OCI-LY7 (cell line): ENCODE measurements around the gene TMEM196. TPM values are rescaled to one million over a fixed set of nuclear protein-coding genes. Genes with fewer than 3 reads are reported as not detected.

Experiments used
- BruUV-seq: library from RNA; stranded (reverse); fragments of 400-500 nt; replicated peaks from 2 replicates; lab custom pipeline; 2021; lab: Mats Ljungman, UMichigan
- CTCF ChIA-PET: fragments of 300-600 bp; sonication (Branson Sonifier 250); formaldehyde crosslinking; loops from one replicate; lab custom pipeline; 2022; ENCODE audit warnings: antibody characterized with exemption; ENCODE audit not compliant: unreplicated experiment; lab: Charles Lee
- POLR2A ChIA-PET: fragments of 300-600 bp; sonication (Branson Sonifier 250); formaldehyde crosslinking; loops from one replicate; lab custom pipeline; 2022; ENCODE audit warnings: antibody characterized with exemption; lab: Charles Lee
- DNase-seq: peaks from one replicate; pipeline ENCODE4 v3.0.0-alpha.2; 2015; ENCODE audit warnings: low spot score
- H2AFZ ChIP-seq: fragments of 200-600 bp; sonication (generic), shearing (Covaris generic); 2 replicates; pipeline ENCODE4 v1.6.1; 2014; ENCODE audit warnings: mild to moderate bottlenecking, antibody characterized with exemption, low read length, moderate library complexity
- H3K27ac ChIP-seq: fragments of 200-600 bp; sonication (generic); 2 replicates; pipeline ENCODE4 v1.5.1; 2014; ENCODE audit warnings: mixed run types, low read depth, mild to moderate bottlenecking, moderate library complexity, low read length, inconsistent platforms; ENCODE audit not compliant: poor library complexity, severe bottlenecking
- H3K36me3 ChIP-seq: fragments of 200-600 bp; sonication (generic); 2 replicates; pipeline ENCODE4 v1.6.1; 2014; ENCODE audit warnings: mild to moderate bottlenecking, antibody characterized with exemption, low read length, moderate library complexity, mixed read lengths; ENCODE audit not compliant: insufficient read depth
- H3K4me1 ChIP-seq: fragments of 200-600 bp; sonication (generic); 2 replicates; pipeline ENCODE4 v1.5.1; 2014; ENCODE audit warnings: mild to moderate bottlenecking, low read length; ENCODE audit not compliant: insufficient read depth, poor library complexity, severe bottlenecking
- H3K4me2 ChIP-seq: fragments of 200-600 bp; sonication (generic); 2 replicates; pipeline ENCODE4 v1.6.1; 2014; ENCODE audit warnings: mild to moderate bottlenecking, low read length
- H3K4me3 ChIP-seq: fragments of 200-600 bp; sonication (generic); 2 replicates; pipeline ENCODE4 v1.5.1; 2014; ENCODE audit warnings: mild to moderate bottlenecking, low read depth, low read length; ENCODE audit not compliant: poor library complexity, severe bottlenecking
- H3K79me2 ChIP-seq: fragments of 200-600 bp; sonication (generic); 2 replicates; pipeline ENCODE4 v1.6.1; 2016; ENCODE audit warnings: low read depth, mild to moderate bottlenecking, low read length, moderate library complexity, mixed read lengths; ENCODE audit not compliant: insufficient read depth
- H3K9me2 ChIP-seq: fragments of 200-600 bp; sonication (generic); 2 replicates; pipeline ENCODE4 v1.6.1; 2016; ENCODE audit warnings: mild to moderate bottlenecking, low read length, mixed read lengths; ENCODE audit not compliant: insufficient read depth
- H3K9me3 ChIP-seq: fragments of 200-600 bp; sonication (generic); 2 replicates; pipeline ENCODE4 v1.6.1; 2014; ENCODE audit warnings: mild to moderate bottlenecking, mixed run types, low read length, mixed read lengths
- H4K20me1 ChIP-seq: fragments of 200-600 bp; sonication (generic); 2 replicates; pipeline ENCODE4 v1.6.1; 2014; ENCODE audit warnings: mild to moderate bottlenecking, antibody characterized with exemption, low read length, moderate library complexity, mixed read lengths; ENCODE audit not compliant: insufficient read depth
- EZH2phosphoT487 ChIP-seq: fragments of 200-600 bp; sonication (generic); IDR thresholded peaks from 2 replicates; pipeline ENCODE4 v1.6.1; 2018; ENCODE audit warnings: low read depth, borderline replicate concordance, mild to moderate bottlenecking, mixed run types, antibody characterized with exemption, low read length, moderate library complexity, mixed read lengths
- intact Hi-C: fragments of 100-400 bp; cut with micrococcal nuclease; formaldehyde crosslinking; loops from one replicate; pipeline ENCODE4 v1.10.0; 2022; ENCODE audit not compliant: unreplicated experiment
- total RNA-seq, 2 experiments: library from RNA; depleted of rRNA in 1 of 2; stranded (reverse); fragments of >200 nt in 1 of 2; shearing (Covaris generic) in 1 of 2; gene quantifications; 2 replicates each; pipeline ENCODE4 v1.2.3, GENCODE V29; 2014 to 2022
- TF ChIP-seq, protein P1 (sequence below): fragments of 200-600 bp; sonication (generic); conservative IDR thresholded peaks from 2 replicates; pipeline ENCODE4 v1.5.1; 2014; ENCODE audit warnings: mild to moderate bottlenecking, antibody characterized with exemption, low read length, moderate library complexity, mixed read lengths

Gene TMEM196
- total RNA-seq, 2 experiments from 2014 or later, result not detected

DNA sequence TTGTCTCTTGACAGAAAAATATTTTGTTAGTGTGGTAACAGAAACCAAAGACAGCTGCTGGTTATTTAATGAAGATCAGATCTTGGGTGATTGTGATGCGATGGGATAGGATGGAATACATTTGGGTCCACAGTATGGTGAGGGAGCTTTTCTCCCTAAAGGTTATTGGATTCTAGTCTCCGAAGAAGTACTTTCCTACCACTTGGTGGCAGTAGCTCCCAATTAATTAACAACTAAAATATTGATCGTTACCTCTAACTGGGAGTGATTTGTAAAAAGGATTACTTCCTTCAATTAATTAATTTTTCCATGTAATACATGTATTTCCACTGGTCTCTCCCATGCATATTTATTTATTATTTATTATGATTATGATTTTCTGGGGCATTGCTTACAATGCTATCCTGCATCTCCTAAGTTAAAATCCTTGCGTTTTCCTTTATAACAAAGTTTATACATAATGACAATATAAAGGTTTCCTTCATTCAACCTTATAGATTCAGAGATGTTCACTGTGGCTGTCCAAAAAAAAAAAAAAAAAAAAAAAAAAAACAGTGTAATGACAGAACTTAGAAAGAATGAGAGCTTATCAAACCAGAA is 25.6 kb downstream of the TMEM196 start:
- H4K20me1 ChIP-seq, result no peaks in the 10 kb centered on the region
- H3K4me3 ChIP-seq, result no peak overlapping the region
- no peaks in the 10 kb centered on the region for H3K4me1 ChIP-seq
- H3K27ac ChIP-seq, result no peak overlapping the region
- no peak overlapping the region for H3K4me2 ChIP-seq
- peak; percentile 34 for DNase-seq
- ChIA-PET POLR2A (interaction anchor here (0.6 to 0.7 kb wide), 2 partner anchors 100 to 162 kb away, joined by 3 read pairs; no protein-coding TSS in a partner anchor), CTCF (interaction anchor here (0.6 kb wide), 1 partner anchor 34 kb away, joined by 3 read pairs; no protein-coding TSS in a partner anchor)
- H3K79me2 ChIP-seq, result no peaks in the 10 kb centered on the region
- no TSS peak for BruUV-seq
- H3K9me3 ChIP-seq, result no peaks in the 10 kb centered on the region
- no peak overlapping the region for H2AFZ ChIP-seq
- intact Hi-C loops, result loop anchor here (10.0 kb wide), 1 partner anchor 697 kb away; no protein-coding TSS in a partner anchor
- H3K36me3 ChIP-seq, result no peaks in the 10 kb centered on the region
- TF ChIP-seq EZH2phosphoT487, result no peak
- TF ChIP-seq, protein P1, sequence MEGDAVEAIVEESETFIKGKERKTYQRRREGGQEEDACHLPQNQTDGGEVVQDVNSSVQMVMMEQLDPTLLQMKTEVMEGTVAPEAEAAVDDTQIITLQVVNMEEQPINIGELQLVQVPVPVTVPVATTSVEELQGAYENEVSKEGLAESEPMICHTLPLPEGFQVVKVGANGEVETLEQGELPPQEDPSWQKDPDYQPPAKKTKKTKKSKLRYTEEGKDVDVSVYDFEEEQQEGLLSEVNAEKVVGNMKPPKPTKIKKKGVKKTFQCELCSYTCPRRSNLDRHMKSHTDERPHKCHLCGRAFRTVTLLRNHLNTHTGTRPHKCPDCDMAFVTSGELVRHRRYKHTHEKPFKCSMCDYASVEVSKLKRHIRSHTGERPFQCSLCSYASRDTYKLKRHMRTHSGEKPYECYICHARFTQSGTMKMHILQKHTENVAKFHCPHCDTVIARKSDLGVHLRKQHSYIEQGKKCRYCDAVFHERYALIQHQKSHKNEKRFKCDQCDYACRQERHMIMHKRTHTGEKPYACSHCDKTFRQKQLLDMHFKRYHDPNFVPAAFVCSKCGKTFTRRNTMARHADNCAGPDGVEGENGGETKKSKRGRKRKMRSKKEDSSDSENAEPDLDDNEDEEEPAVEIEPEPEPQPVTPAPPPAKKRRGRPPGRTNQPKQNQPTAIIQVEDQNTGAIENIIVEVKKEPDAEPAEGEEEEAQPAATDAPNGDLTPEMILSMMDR, result peak; percentile 81
- H3K9me2 ChIP-seq, result no peaks in the 10 kb centered on the region

DNA sequence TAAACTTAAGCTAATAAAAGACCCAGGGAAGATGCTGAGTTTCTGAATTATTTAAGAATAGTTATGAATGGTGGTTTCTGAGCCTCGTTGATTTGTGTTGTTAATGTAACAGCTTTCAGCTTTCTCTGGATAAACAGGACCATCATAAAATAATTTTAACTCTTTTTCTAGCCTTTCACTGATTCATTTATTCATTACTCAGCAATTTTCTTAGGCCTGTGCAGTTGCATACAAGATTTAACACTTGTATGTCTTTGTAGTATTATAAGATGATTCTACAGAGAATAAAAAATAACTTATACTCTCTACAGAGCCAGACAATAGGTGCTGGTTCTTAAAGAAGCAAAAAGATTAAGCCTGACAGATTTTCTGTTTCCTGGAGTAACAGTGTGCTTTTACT is 29.3 kb downstream of the TMEM196 start:
- POLR2A ChIA-PET, result interaction anchor here (0.6 kb wide), 1 partner anchor 665 kb away, joined by 3 read pairs; no protein-coding TSS in a partner anchor
- no peaks in the 10 kb centered on the region for H3K36me3 ChIP-seq
- no peak for DNase-seq
- H3K9me3 ChIP-seq, result no peaks in the 10 kb centered on the region
- H3K4me3 ChIP-seq, result no peak overlapping the region
- no peaks in the 10 kb centered on the region; the same call in 1 of the 2 replicates for H3K9me2 ChIP-seq
- H3K79me2 ChIP-seq, result no peaks in the 10 kb centered on the region
- H3K27ac ChIP-seq, result no peak overlapping the region
- BruUV-seq, result no TSS peak
- intact Hi-C loops, result loop anchor here (10.0 kb wide), 1 partner anchor 701 kb away; no protein-coding TSS in a partner anchor
- H2AFZ ChIP-seq, result no peak overlapping the region
- no peaks in the 10 kb centered on the region for H4K20me1 ChIP-seq
- CTCF ChIA-PET, result no interaction called here
- no peak for TF ChIP-seq EZH2phosphoT487
- H3K4me1 ChIP-seq, result no peaks in the 10 kb centered on the region
- no peak overlapping the region for H3K4me2 ChIP-seq

DNA sequence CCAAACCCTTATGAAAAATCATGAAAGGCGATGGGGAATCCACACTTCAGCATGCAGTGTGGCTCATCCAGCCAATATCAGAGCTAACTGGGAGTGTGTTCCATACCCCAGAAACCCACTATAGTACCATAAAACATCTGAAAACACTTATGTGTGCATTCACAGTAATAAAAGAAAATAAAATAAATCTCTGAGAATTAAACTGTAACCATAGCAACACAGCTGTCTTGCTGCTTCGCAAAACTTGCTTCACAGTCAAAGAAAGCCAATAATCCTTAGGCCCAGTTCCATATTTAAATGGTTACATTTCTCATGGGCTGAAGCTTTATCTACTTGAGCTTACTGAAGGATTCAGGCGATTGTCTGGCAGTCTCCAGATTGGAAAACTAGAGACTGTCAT is 44.7 kb downstream of the TMEM196 start:
- CTCF ChIA-PET, result no interaction called here
- H4K20me1 ChIP-seq, result no peaks in the 10 kb centered on the region

More for the DNA sequence above, 44.7 kb downstream of the TMEM196 start:
- Histone ChIP-seq H3K9me2 (no peaks in the 10 kb centered on the region), H3K27ac (no peak overlapping the region), H3K79me2 (no peaks in the 10 kb centered on the region), H3K4me2 (no peak overlapping the region), H3K36me3 (no peaks in the 10 kb centered on the region), H3K9me3 (no peaks in the 10 kb centered on the region), H3K4me1 (no peaks in the 10 kb centered on the region), H3K4me3 (no peak overlapping the region), H2AFZ (no peak overlapping the region)
- TF ChIP-seq, protein P1, result no peak
- no peak for TF ChIP-seq EZH2phosphoT487
- POLR2A ChIA-PET, result interaction anchor here (0.6 to 1.0 kb wide), 4 partner anchors 12 to 663 kb away, joined by 3 read pairs; no protein-coding TSS in a partner anchor
- BruUV-seq, result no TSS peak
- intact Hi-C loops, result no loop called here
- no peak for DNase-seq
